GM19455 (cell line): ENCODE data around the gene TNFRSF17.
"Not testable (repeated sequence)": the region's sequence is repeated elsewhere in the genome, so short reads cannot be mapped to it uniquely, and the experiment has no call there.

Experiments
- ATAC-seq: cut with Tn5 transposase; IDR thresholded peaks from one replicate; pipeline ENCODE4 v1.9.1; 2021; ENCODE audit not compliant: unreplicated experiment

TNFRSF17 gene

DNA sequence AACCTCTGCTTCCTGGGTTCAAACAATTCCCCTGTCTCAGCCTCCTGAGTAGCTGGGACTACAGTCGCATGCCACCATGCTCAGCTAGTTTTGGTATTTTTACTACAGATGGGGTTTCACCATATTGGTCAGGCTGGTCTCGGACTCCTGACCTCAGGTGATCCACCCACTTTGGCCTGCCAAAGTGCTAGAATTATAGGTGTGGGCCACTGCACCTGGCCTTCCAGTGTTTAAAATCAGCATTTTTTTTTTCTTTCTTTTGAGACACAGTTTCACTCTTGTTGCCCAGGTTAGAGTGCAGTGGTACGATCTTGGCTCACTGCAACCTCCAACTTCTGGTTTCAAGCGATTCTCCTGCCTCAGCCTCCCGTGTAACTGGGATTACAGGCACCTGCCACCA lies 5.3 kb downstream of the TNFRSF17 start:
- not testable (repeated sequence) for ATAC-seq

DNA sequence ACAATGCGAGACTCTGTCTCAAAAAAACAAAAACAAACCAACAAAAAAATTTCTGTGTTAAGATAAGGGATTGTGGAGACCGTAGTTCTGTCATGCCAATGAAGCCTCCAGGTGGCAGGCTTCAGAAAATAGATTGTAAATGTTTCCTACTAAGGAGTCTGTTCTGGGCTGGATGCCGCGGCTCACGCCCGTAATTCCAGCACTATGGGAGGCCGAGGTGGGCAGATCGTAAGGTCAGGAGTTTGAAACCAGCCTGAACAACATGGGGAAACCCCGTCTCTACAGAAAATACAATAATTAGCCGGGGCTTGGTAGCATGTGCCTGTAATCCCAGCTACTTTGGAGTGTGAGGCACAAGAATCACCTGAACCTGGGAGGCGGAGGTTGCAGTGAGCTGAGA lies 7.1 kb downstream of the TNFRSF17 start:
- ATAC-seq = no peak

GRCh38 chr16:11973070-11973469 lies 8.1 kb downstream of the TNFRSF17 start:
- no peak for ATAC-seq

DNA sequence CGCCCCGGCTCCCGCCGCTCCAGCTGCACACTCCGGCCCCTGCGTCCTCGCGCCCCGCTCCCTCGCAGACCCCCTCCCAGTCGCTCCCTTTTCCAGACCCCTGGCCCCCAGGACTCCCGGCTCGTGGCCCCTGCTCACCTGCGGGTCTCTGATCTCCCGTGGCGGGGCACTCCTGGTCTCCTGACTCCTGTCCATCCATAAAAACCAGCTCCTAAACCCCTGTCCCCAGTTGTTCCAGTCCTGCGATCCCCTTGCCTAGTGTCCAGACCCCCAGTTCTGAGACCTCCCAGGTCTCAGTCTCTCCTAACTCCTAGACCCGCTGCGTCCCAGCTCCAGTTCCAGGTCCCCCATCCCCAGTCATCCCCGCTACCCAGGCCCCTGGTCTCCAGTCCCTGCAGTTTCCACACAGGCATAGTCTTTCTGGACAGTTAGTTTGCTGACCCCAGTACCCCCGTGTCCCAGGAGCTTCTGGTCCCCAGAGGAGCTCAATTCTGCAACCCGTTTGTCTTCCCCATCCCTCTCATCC lies 11.9 kb downstream of the TNFRSF17 start:
- peak; percentile 10 for ATAC-seq

GRCh38 chr16:11977376-11978041 lies 12.5 kb downstream of the TNFRSF17 start:
- no peak for ATAC-seq

DNA sequence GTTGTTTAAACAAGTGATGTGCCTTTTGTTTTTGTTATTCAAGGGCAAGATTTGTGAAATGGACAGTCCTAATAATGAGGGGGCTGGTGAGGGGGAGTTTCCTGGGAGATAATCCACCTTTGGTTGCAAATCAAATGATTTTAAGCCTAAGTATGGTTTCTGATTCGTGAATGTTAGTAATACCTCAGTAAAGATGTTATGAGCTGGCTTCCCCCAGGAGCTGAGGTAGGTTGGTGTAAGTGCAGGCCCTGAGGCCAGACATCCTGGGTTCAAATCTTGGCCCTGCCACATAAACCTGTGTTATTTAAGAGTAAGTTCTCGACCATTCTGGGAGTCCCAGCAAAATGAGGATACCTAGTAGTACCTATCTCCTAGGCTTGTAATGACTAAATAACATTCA lies 13.1 kb downstream of the TNFRSF17 start:
- no peak for ATAC-seq

DNA sequence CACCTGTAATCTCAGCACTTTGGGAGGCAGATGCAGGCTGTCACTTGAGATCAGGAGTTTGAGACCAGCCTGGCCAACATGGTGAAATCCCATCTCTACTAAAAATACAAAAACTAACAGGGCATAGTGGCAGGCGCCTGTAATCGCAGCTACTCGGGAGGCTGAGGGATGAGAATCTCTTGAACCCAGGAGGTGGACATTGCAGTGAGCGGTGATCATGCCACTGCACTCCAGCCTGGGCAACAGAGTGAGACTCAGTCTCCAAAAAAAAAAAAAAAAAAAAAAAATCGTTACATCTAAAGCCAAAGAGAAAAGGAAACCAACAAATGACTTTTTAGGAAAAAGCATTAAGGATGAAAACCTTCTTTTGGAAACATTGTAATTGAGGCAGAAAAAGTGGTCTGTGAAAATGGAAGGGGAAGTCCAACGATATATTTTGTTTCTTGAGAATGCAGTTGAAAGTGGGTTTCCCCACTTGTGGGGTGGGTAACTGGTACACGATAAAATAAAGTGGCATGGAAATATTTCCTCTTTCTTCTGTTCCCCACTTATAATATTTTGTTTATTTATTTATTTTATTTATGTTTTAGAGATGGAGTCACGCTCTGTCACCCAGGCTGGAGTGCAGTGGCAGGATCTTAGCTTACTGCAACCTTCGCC lies 14.1 kb downstream of the TNFRSF17 start:
- ATAC-seq = no peak

- ATAC-seq = no peak
Measured at GRCh38 chr16:11980136-11980844, 15.3 kb downstream of the TNFRSF17 start.

DNA sequence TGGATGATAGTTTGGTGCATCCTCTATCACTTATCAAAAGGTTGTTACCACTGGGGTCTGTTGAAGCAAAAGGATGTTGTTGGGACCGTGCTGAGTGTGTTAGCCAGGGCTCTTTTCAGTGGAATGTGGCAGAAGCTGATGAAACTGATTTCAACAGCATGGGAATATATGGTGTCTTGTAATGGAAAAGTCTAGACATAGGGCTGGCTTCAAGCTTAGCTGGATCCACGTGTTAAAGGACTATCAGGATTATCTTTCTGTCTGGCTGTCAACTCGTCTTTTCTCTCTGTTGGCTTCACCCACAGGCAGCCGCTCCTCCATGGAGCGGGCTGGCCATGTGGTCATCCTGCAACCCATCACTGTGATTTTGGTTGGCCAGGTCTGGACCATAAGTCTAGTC lies 20.2 kb downstream of the TNFRSF17 start:
- no peak for ATAC-seq

DNA sequence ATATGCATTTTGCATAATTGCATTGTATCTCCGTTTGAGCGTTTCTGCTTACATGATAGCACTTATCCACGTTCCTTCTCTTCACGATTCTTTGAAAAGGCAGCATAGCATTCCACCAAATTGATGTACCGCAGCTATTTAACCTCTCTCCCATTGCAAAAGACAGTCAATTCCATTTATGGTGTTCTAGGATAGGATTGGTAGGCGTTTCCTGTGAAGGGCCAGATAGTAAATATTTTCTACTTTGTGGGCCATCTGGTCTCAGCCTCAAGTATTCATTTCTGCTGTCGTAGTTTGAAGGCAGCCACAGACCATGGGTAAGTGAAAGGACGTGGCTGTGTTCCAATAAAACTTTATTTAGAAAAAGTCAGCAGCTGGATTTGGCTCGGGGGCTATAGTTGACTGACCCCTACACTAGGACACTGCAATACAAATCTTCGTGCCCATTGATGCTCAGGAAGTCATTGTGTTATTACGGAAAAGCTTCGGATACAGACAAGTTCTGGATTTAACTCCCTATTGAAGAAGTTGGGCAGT lies 21.6 kb downstream of the TNFRSF17 start:
- no peak for ATAC-seq

- no peak for ATAC-seq
Measured at GRCh38 chr16:11988258-11988978, 23.4 kb downstream of the TNFRSF17 start.

- ATAC-seq = no peak
Measured at GRCh38 chr16:11990702-11991390, 25.8 kb downstream of the TNFRSF17 start.

GRCh38 chr16:11992008-11992584 lies 27.1 kb downstream of the TNFRSF17 start:
- no peak for ATAC-seq

- no peak for ATAC-seq
Measured at GRCh38 chr16:11992586-11993524, 27.8 kb downstream of the TNFRSF17 start.

- ATAC-seq = no peak
Measured at GRCh38 chr16:11994143-11995119, 29.4 kb downstream of the TNFRSF17 start.

- no peak for ATAC-seq
Measured at GRCh38 chr16:11996433-11997330, 31.7 kb downstream of the TNFRSF17 start.

DNA sequence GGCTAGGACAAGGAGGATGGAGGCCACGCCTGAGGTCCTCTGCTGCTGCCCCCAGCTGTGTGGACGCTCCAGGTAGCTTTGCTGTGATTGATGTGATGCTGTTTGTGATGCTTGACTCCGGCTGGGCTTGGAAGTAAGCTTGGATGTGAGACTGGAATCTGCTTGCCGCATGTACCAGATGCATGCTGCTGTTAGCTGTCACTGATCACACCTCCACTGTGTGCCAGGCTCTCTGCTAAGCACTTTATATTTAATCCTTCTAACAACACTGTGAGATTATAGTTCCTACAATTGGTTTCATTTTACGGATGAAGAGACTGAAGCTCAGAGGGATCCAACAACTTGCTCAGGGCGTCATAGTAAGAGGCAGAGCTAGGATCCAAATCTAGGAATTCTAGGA lies 35.0 kb downstream of the TNFRSF17 start:
- no peak for ATAC-seq
